Lower leg skin (tissue), 3 donors: ENCODE data around the gene SECISBP2.

Experiments
- POLR2A ChIP-seq, 2 donors: fragments of 450-650 bp; IDR thresholded peaks; one replicate each; pipeline ENCODE4 v1.6.1; 2016 to 2017; ENCODE audit warnings: antibody characterized with exemption in 2 of 2, mild to moderate bottlenecking in 1 of 2, moderate library complexity in 1 of 2
- TF ChIP-seq, protein P1 (sequence below), 3 donors: fragments of 450-650 bp; IDR thresholded peaks; one replicate each; pipeline ENCODE4 v1.5.1; 2016; ENCODE audit warnings: antibody characterized with exemption in 3 of 3, mild to moderate bottlenecking in 3 of 3, moderate library complexity in 2 of 3

DNA sequence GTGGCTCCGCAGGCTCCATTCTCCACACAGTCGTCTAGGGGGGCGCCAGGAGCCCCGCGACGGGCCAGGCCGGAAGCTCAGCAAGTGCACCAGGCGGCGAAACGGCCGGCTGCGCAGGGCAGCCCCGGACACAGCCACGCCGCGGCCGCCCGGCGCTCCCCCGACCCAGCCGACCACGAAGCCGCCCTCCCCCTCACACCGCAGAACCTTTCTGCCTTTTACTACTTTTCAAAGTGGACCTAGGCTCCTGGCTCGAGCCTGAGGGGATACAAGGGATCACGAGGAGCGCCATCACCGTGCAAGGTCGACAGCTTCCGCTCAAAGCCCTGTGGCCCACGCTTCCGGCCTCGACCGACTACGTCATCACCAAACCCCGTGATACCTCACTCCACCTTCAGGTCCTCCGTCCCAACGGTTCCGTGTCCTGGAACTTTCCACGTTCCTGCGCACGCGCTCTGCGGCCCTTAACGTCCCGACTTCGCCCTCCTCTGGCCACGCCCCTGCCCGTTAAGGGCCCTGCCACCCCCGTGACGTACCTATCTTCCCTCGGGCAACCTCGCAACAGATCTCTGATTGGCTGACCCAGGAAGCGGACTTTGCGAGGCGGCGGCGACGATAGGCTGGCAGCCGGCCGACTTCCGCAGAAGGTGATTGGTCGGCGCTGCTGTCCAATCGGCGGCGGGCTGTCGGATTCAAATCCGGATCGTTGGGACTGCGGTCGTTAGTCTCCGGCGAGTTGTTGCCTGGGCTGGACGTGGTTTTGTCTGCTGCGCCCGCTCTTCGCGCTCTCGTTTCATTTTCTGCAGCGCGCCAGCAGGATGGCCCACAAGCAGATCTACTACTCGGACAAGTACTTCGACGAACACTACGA is 7.6 kb upstream of the SECISBP2 start, which contains the start of gene CKS2:
- TF ChIP-seq POLR2A (IDR thresholded peaks at IDR 0.05) = peak in 1 of 2 donors; percentile 97
- TF ChIP-seq, protein P1, sequence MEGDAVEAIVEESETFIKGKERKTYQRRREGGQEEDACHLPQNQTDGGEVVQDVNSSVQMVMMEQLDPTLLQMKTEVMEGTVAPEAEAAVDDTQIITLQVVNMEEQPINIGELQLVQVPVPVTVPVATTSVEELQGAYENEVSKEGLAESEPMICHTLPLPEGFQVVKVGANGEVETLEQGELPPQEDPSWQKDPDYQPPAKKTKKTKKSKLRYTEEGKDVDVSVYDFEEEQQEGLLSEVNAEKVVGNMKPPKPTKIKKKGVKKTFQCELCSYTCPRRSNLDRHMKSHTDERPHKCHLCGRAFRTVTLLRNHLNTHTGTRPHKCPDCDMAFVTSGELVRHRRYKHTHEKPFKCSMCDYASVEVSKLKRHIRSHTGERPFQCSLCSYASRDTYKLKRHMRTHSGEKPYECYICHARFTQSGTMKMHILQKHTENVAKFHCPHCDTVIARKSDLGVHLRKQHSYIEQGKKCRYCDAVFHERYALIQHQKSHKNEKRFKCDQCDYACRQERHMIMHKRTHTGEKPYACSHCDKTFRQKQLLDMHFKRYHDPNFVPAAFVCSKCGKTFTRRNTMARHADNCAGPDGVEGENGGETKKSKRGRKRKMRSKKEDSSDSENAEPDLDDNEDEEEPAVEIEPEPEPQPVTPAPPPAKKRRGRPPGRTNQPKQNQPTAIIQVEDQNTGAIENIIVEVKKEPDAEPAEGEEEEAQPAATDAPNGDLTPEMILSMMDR (IDR thresholded peaks at IDR 0.05) = no peak
